SU-DHL-6 (cell line): ENCODE data around the gene CCR2.

Experiments
- EZH2phosphoT487 ChIP-seq: fragments of 200-600 bp; sonication (generic), shearing (Covaris generic); conservative IDR thresholded peaks from 2 replicates; pipeline ENCODE4 v1.6.1; 2018; ENCODE audit warnings: mild to moderate bottlenecking, antibody characterized with exemption, low read length, moderate library complexity, mixed read lengths
- TF ChIP-seq, protein P1 (sequence below): fragments of 200-600 bp; sonication (generic); IDR thresholded peaks from one replicate; pipeline ENCODE4 v1.5.1; 2017; ENCODE audit warnings: antibody characterized with exemption, mild to moderate bottlenecking, low read length, moderate library complexity; ENCODE audit not compliant: insufficient read depth, poor library complexity, severe bottlenecking

DNA sequence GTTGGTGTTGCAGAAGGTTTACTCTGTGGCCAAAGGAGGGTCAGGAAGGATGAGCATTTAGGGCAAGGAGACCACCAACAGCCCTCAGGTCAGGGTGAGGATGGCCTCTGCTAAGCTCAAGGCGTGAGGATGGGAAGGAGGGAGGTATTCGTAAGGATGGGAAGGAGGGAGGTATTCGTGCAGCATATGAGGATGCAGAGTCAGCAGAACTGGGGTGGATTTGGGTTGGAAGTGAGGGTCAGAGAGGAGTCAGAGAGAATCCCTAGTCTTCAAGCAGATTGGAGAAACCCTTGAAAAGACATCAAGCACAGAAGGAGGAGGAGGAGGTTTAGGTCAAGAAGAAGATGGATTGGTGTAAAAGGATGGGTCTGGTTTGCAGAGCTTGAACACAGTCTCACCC is 20.8 kb downstream of the CCR2 start:
- TF ChIP-seq, protein P1, sequence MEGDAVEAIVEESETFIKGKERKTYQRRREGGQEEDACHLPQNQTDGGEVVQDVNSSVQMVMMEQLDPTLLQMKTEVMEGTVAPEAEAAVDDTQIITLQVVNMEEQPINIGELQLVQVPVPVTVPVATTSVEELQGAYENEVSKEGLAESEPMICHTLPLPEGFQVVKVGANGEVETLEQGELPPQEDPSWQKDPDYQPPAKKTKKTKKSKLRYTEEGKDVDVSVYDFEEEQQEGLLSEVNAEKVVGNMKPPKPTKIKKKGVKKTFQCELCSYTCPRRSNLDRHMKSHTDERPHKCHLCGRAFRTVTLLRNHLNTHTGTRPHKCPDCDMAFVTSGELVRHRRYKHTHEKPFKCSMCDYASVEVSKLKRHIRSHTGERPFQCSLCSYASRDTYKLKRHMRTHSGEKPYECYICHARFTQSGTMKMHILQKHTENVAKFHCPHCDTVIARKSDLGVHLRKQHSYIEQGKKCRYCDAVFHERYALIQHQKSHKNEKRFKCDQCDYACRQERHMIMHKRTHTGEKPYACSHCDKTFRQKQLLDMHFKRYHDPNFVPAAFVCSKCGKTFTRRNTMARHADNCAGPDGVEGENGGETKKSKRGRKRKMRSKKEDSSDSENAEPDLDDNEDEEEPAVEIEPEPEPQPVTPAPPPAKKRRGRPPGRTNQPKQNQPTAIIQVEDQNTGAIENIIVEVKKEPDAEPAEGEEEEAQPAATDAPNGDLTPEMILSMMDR = no peak
- TF ChIP-seq EZH2phosphoT487 = no peak
